Thyroid gland (tissue), 4 donors: ENCODE measurements around the gene IL6R.

Source experiments
- POLR2A ChIP-seq, 2 donors: fragments of 450-650 bp; IDR thresholded peaks; one replicate each; pipeline ENCODE4 v1.6.1; 2017; ENCODE audit warnings: antibody characterized with exemption in 2 of 2, mild to moderate bottlenecking in 2 of 2, moderate library complexity in 1 of 2
- TF ChIP-seq, protein P1 (sequence below), 6 experiments: fragments of 200-600 bp in 3 of 6; fragments of 450-650 bp in 3 of 6; sonication (generic) in 3 of 6; IDR thresholded peaks; one replicate each; pipeline ENCODE4 v1.5.1; 2016 to 2019; ENCODE audit warnings: antibody characterized with exemption in 6 of 6, mild to moderate bottlenecking in 2 of 6, inconsistent platforms in 1 of 6, moderate library complexity in 1 of 6

DNA sequence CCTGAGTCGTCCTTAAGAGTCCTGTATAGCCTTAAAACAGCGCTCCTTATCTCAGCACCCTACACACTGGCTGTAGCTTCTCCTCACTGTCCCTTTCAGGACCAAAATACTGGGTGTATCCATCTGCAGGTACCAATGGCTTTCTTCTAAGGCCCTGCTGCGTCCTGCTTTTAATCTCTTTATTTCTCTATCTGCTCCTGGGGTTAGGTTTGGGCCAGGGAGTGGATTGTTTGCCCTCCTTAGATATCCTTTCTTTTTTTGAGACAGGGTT lies 12.1 kb downstream of the IL6R start:
- TF ChIP-seq, protein P1, sequence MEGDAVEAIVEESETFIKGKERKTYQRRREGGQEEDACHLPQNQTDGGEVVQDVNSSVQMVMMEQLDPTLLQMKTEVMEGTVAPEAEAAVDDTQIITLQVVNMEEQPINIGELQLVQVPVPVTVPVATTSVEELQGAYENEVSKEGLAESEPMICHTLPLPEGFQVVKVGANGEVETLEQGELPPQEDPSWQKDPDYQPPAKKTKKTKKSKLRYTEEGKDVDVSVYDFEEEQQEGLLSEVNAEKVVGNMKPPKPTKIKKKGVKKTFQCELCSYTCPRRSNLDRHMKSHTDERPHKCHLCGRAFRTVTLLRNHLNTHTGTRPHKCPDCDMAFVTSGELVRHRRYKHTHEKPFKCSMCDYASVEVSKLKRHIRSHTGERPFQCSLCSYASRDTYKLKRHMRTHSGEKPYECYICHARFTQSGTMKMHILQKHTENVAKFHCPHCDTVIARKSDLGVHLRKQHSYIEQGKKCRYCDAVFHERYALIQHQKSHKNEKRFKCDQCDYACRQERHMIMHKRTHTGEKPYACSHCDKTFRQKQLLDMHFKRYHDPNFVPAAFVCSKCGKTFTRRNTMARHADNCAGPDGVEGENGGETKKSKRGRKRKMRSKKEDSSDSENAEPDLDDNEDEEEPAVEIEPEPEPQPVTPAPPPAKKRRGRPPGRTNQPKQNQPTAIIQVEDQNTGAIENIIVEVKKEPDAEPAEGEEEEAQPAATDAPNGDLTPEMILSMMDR (IDR thresholded peaks at IDR 0.05): no peak
- TF ChIP-seq POLR2A (IDR thresholded peaks at IDR 0.05): no peak
